GM19099 (cell line): Measurements from ENCODE around the gene NTRK3.

Experiments
- POLR2A ChIP-seq: IDR thresholded peaks from 3 replicates; pipeline ENCODE4 v1.6.1; 2011; ENCODE audit warnings: low read depth; ENCODE audit not compliant: insufficient read length; ENCODE audit errors: extremely low read depth

NTRK3 gene

DNA sequence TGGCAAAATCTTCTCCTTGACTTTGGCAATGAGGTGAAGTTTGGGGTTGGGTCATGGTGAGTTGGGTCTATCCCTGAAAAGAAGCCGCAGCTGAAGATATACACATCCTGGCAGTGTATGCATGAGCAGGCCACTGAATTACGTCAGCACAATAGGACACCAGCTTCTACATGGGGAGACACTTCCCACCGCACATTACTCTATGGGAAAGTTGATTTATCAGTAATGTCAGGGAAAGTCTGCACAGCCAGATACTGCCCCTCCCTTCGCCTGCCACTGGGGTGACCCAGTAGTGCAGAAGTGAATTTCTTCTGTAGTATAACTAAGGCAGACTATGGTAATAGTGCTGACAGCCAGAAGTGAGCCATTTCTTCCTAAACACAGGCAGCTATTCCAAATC is 245.0 kb downstream of the NTRK3 start:
- no peak for TF ChIP-seq POLR2A

DNA sequence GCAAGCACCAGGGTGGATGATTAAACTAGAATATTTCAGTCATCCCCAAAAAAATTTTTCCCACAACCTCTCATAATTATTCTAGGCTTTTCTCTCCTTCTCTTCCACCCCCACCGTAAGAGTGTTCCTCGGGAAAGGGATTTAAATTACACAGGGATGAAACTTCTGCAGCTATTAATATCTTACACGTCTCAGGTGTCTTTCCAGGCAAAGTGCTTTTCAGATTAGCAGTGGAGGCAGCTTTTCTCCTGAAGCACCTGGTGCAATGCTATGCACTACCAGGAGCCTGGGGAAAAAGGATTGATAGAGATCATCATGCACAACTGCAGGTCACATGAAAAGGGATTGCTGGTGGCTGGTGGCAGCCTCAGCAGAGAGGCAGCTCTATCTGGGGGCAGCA is 250.4 kb downstream of the NTRK3 start:
- no peak for TF ChIP-seq POLR2A

DNA sequence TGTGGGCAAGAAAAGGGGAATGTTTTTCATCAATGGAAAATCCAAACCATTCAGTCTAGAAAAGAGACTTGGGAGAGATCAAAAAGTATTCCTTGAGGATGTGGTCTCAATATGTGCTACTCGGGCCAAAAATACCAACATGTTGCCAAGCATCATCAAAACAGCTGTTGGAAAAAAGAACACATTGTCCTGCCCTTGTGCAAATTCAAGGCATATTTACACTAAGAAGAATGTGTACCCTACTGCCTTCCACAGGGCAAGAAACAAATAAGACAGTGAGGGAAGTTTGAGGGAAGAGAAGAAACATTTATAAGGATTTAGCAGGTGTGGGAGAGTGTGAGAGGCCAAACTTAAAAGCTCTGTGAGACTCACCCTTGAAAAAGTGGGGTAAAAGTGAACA is 252.1 kb downstream of the NTRK3 start:
- TF ChIP-seq POLR2A = no peak

DNA sequence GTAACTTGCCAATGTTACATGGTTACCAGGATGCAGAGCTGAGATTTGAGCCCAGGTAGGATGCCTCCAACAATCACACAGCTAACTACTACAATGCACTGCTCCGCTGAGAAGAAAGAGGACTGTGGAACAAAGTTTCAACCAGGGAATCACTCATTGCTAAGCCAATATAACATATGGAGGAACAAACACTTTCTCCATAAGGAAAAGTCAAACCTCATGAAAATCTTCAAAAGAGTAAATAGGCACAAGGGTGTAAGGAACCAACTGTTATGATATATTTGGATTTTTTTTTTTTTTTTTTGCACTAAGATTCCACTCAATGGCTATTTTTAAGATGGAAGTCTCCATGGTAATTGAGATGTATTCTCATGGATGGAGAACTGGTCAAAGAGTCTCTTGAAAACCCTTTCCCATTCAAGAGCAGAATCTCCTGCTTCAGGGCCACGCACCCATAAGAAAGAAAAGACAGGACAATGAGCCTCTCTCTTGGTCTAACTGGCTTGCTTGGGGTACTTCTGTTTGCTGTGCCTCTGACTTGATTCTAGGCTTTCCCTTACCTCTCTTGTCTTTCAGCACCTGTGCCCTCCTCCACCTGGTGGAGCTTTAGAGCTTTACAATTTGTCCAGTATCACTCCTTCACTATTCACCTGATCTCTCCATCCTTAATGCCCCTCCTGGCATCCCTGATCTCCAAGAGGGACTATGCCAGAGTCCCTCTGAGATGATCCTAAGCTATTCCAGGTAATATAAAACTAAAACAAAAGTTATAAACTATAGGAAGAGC is 252.8 kb downstream of the NTRK3 start:
- no peak for TF ChIP-seq POLR2A

GRCh38 chr15:88002706-88003105 is 253.8 kb downstream of the NTRK3 start:
- no peak for TF ChIP-seq POLR2A

- TF ChIP-seq POLR2A = no peak
These were observed 257.9 kb downstream of the NTRK3 start for GRCh38 chr15:87998630-87999029.

DNA sequence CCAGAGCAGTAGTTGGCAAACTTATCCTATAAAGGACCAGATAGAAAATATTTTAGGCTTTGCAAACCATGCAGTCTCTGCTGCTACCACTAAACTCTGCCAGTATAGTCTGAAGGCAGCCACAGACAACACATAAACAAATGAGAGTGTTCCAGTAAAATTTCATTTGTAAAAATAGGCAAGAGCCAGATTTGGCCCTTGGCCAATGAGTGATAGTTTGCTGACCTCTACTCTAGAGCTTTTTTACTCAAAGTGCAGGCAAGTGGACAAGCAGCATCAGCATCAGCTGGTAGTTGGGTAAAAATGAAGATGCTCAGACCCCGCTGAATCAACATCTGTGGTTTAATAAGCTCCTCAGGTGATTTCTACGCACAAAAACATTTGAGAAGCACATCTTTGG is 269.8 kb downstream of the NTRK3 start:
- no peak for TF ChIP-seq POLR2A

DNA sequence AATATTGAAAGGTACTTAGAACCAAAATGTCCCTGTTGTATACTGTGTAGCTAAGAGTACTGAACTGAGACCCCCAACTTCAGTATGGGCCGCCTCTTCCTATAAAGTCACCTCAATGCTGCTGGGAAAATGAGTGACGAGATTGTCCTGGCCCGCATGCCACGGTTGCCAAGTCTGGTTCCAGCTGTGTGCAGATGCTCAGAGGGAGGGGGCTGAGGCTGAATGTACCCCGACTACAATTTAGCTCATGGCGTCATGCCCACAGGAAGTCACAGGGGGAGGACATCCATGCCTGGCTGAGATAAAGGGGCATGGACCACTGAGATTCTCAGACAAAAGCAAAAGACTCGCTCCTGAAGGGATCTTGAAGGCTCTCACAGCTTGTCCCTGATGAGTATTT is 271.1 kb downstream of the NTRK3 start:
- no peak for TF ChIP-seq POLR2A

GRCh38 chr15:87981969-87982368 is 274.6 kb downstream of the NTRK3 start:
- no peak for TF ChIP-seq POLR2A

DNA sequence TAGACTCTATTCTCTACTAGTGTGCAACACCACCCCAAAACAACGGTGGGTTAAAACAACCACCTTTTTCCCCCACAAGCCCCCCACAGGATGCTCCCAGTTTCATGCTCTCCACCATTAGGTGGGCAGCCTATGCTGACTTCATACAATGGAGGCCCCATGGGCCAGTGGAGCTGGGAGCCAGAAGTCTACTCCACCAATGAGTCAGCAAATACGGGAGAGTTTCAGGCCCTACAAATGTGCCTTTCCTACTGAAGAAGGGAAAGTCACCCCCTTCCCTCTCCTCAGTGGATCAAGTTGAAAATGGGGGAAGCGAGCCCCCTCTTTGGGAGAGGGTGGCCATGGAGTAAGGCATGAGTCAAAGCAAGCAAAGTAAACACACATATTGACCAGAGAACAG is 278.6 kb downstream of the NTRK3 start:
- no peak for TF ChIP-seq POLR2A

DNA sequence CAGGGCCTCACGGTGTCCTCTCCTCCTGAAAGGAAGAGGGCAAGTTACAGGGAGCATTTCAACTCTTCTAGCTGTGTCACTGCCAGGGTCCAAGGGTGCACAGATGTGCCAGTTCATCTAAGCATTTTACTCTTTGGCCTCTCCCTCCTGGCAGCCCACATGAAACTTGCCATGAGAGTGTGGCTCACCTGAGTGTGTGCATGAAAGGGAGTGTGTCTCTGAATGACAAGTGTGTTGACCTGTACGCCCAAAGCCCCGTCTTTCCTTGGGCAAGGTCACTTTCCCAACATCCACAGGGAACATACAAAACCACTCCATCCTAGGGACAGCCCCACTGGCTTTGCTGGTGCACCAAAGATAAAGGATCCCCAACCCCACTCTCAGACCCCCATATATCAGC is 280.0 kb downstream of the NTRK3 start:
- TF ChIP-seq POLR2A = no peak

- no peak for TF ChIP-seq POLR2A
These were observed 282.9 kb downstream of the NTRK3 start for GRCh38 chr15:87973501-87974215.

DNA sequence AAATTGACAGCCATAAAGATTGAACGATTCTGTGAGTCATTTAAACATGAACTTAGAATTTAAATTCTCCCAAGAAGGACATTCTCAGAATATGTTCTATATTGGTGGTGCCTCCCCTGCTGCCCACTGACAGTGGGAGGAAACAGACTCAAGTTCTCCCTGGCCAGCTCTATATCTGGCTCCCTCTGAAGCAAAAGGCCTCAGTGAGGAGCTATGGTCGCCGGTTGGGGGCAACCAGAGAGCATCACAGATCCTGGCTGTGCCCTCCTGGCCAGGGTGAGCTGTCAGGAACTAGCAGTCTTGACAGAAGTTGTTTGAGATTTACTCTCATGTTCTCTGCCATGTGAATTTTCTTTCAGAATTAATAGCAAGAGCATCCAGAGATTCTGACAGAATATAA is 285.5 kb downstream of the NTRK3 start:
- TF ChIP-seq POLR2A = no peak

- TF ChIP-seq POLR2A = no peak
These were observed 288.6 kb downstream of the NTRK3 start for GRCh38 chr15:87967951-87968350.

DNA sequence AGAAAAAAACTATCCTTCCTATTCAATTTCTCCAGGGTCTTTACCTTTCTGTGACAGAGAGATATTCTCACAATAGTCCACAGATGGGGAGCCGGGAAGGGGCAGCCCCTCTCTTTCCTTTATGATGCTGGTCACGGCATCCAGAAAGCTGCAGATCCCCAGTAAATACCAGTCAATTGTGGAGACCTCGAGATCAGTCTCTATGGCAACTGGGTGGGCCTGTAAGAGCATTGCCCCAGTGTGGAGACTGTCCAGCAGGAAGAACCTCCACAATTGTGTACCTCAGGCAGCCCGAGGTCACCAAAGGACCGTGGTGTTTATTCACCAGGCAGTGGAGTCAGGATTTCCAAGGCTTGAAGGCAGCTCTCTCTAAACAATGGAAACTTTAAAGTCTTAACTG is 291.2 kb downstream of the NTRK3 start:
- no peak for TF ChIP-seq POLR2A

- no peak for TF ChIP-seq POLR2A
These were observed 294.1 kb downstream of the NTRK3 start for GRCh38 chr15:87962428-87962827.

DNA sequence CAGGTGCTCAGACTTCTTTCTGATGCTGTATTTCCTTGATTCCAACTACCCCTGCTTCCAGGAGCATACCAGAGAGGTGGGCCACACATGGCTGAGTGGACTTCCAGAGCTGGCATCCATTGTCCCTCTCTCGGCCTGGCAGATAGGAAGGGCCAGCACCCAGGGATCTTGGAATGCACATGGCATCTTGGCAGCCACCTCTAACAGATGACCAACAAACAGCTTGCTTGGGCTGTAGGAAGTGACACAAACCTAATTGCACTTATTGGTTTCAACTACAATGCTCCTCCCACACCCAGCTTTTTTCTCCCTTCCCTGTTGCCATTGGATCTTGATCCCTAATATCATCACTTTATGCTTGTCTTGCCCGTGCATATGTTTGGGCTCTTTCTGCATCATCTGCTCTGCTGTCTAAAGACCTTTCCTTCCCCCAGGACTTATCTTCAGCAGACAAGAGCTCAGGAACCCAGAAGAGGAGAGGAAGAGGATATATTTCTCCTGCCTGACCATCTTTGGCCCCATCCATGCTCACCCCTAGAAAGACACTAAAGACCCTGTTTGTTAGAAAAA is 294.6 kb downstream of the NTRK3 start:
- no peak for TF ChIP-seq POLR2A

DNA sequence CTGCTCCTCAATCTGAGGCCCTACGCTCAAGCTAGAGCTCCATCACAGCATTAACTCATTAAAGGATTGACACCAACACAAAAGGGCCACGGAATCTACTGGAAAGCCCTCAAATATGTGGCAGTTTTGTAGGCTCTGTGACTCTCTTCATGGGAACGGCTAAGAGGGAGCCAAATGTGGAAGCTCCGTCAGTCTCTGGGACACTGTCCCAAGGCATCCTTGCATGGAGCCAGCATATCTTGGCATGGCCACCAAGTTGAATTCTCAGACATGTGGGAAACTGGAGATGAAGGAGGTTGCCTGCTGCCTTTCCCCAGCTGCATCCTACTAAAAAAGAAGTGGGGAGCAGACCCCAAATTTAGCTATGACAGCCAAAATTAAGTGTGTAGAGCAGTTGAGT is 296.9 kb downstream of the NTRK3 start:
- TF ChIP-seq POLR2A = no peak
